Stomach (tissue), 9 donors: ENCODE results near the gene RAI1. TPM values are rescaled to one million over a fixed set of nuclear protein-coding genes. Genes with fewer than 3 reads are reported as not detected.

ENCODE experiments used
- DNase-seq, 2 donors: peaks; one replicate each; pipeline versions ENCODE4 v3.0.0 to v3.0.0-alpha.2; 2013 to 2019
- H3K27ac ChIP-seq, 5 donors: fragments of 200-600 bp in 4 of 5; sonication (generic) in 4 of 5; one replicate each; pipeline ENCODE4 v1.5.1; 2013 to 2019; ENCODE audit warnings: mild to moderate bottlenecking in 1 of 5, moderate library complexity in 1 of 5
- H3K27me3 ChIP-seq, 3 donors: fragments of 200-600 bp; sonication (generic); one replicate each; pipeline ENCODE4 v1.5.1; 2017 to 2019; ENCODE audit warnings: mixed run types in 1 of 3
- H3K36me3 ChIP-seq, 4 donors: fragments of 200-600 bp; sonication (generic); 1 replicate in 3 of 4; 2 replicates in 1 of 4; pipeline ENCODE4 v1.5.1; 2016 to 2019
- H3K4me1 ChIP-seq, 4 donors: fragments of 200-600 bp; sonication (generic); one replicate each; pipeline ENCODE4 v1.5.1; 2016 to 2019
- H3K4me3 ChIP-seq, 4 donors: fragments of 200-600 bp; sonication (generic) in 3 of 4; one replicate each; pipeline ENCODE4 v1.5.1; 2016 to 2019; ENCODE audit warnings: mild to moderate bottlenecking in 1 of 4
- H3K9me3 ChIP-seq, 4 donors: fragments of 200-600 bp; sonication (generic); one replicate each; pipeline ENCODE4 v1.5.1; 2016 to 2019
- EP300 ChIP-seq: sonication (generic); formaldehyde crosslinking; IDR thresholded peaks from one replicate; pipeline ENCODE4 v1.6.1; 2017; ENCODE audit warnings: antibody characterized with exemption
- POLR2A ChIP-seq, 4 donors: fragments of 450-650 bp; IDR thresholded peaks; one replicate each; pipeline ENCODE4 v1.6.1; 2016; ENCODE audit warnings: antibody characterized with exemption in 4 of 4, control low read depth in 2 of 4, mild to moderate bottlenecking in 1 of 4, moderate library complexity in 1 of 4
- POLR2AphosphoS5 ChIP-seq, 3 donors: sonication (generic); formaldehyde crosslinking; IDR thresholded peaks; one replicate each; pipeline ENCODE4 v1.6.1; 2016; ENCODE audit warnings: antibody characterized with exemption in 3 of 3
- WGBS, 5 donors: extraction: QIAGEN DNeasy Blood & Tissue Kit in 3 of 5; methylation state at CpG; one replicate each; pipeline versions ENCODE4 v1.1.5 to v1.1.7; 2013 to 2018; 5-methylcytosine and 5-hydroxymethylcytosine counted together
- intact Hi-C: fragments of 100-400 bp; cut with DNase I; formaldehyde crosslinking; loops from one replicate; pipeline ENCODE4 v1.15.1; 2023; ENCODE audit warnings: low total_unique reads
- polyA plus RNA-seq, 3 donors: library from polyadenylated mRNA; stranded (reverse); fragments of 200-250 nt; gene quantifications; one replicate each; pipeline ENCODE4 v1.2.3, GENCODE V29; 2013
- total RNA-seq, 5 donors: library from RNA; depleted of rRNA; stranded (reverse); fragments of >200 nt; gene quantifications; one replicate each; pipeline versions ENCODE4 v1.1.0 to v1.2.3, GENCODE V29; 2014 to 2016
- TF ChIP-seq, protein P1 (sequence below), 7 experiments: fragments of 450-650 bp in 4 of 7; fragments of 200-600 bp in 3 of 7; sonication (generic) in 3 of 7; IDR thresholded peaks; one replicate each; pipeline ENCODE4 v1.5.1; 2016 to 2019; ENCODE audit warnings: antibody characterized with exemption in 7 of 7, control low read depth in 2 of 7, mild to moderate bottlenecking in 1 of 7
- donor health status: healthy with polysubstance abuse.
- donor health status: Bipolar disorder and iron deficiency.
- donor health status: healthy.

RAI1 gene
- total and polyA plus RNA-seq, 8 donors: 4.6 to 94.5 (median 28.3) TPM

DNA sequence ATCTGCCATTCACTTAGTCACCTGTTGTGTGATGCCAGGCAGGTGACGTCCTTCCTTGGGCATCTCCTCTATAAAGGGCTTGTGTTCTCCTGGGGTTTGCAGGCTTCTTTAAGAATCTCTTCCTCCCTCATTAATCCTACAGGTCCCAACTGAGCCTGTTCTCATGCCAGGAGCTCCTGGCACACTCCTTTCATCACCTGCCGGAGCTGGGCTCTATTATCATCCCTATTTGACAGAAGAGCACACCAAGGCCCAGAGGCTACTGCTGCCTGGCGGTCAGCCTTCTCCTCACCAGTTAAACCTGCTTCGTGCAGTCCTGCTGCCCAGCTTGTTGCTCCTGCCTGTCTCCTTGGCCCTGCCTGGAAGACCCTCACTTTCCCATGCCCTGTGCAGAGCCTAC lies 51.2 kb downstream of the RAI1 start:
- H3K27me3 ChIP-seq: no peaks in the 10 kb centered on the region
- WGBS, 5 donors: 44 to 73% (median 47%) methylated on average over 4 of the region's 4 CpGs
- peaks cover 12 to 80% (median 53%) of the 10 kb centered on the region in 4 donors for H3K4me1 ChIP-seq
- peak overlapping the region; percentile 31 to 52 (median 43) for H3K27ac ChIP-seq
- H3K9me3 ChIP-seq: no peaks in the 10 kb centered on the region
- no peak for DNase-seq
- no peak overlapping the region for H3K4me3 ChIP-seq
- H3K36me3 ChIP-seq: peaks cover 0 to 1% (median 0%) of the 10 kb centered on the region in 4 donors
- TF ChIP-seq, protein P1, sequence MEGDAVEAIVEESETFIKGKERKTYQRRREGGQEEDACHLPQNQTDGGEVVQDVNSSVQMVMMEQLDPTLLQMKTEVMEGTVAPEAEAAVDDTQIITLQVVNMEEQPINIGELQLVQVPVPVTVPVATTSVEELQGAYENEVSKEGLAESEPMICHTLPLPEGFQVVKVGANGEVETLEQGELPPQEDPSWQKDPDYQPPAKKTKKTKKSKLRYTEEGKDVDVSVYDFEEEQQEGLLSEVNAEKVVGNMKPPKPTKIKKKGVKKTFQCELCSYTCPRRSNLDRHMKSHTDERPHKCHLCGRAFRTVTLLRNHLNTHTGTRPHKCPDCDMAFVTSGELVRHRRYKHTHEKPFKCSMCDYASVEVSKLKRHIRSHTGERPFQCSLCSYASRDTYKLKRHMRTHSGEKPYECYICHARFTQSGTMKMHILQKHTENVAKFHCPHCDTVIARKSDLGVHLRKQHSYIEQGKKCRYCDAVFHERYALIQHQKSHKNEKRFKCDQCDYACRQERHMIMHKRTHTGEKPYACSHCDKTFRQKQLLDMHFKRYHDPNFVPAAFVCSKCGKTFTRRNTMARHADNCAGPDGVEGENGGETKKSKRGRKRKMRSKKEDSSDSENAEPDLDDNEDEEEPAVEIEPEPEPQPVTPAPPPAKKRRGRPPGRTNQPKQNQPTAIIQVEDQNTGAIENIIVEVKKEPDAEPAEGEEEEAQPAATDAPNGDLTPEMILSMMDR (IDR thresholded peaks at IDR 0.05): no peak
- no peak for TF ChIP-seq POLR2A (IDR thresholded peaks at IDR 0.05)
- no peak for TF ChIP-seq POLR2AphosphoS5 (IDR thresholded peaks at IDR 0.05)
- no peak for TF ChIP-seq EP300
- intact Hi-C loops: no loop called here

DNA sequence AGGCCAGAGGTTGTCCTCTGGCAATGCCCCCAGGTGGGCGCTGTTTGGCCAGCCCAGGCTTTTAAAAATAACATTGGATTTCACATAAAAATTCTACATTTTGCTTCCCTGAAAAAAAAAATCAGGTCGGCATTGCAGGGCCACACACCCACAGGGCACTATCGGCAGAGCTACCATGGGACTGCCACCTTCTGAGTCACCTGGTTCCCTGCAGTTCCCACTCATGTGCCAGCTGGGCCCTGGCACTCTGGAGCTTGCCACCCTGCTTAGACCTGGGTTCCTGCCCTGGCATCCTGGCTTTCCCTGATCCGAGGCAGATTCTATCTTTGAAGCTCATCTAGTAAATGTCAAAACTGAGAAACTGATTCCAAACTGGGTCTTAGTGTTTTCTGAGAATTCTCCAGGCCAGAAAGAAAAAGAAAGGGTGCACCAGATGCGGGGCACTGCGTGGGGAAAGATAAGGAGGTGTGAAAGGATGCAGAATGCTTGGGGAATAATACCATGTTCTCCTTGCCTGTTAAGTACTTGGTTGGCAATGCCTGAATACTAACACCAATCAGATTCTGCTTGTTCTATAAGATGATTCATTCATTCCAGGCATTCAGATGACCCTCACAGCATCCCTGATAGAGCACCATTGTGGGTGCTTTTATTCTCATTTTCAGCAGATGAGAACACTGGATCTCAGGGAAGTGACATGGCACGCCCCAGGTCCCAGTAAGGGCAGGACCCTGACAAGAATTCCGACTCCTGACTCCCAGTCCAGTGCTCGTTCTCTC lies 51.8 kb downstream of the RAI1 start:
- 55 to 72% (median 61%) methylated on average over 9 of the region's 9 CpGs for WGBS, 5 donors
- H3K4me1 ChIP-seq: peaks cover 19 to 80% (median 58%) of the 10 kb centered on the region in 4 donors
- H3K9me3 ChIP-seq: no peaks in the 10 kb centered on the region
- TF ChIP-seq POLR2A (IDR thresholded peaks at IDR 0.05) (no peak), POLR2AphosphoS5 (IDR thresholded peaks at IDR 0.05) (no peak), EP300 (no peak)
- TF ChIP-seq, protein P1 (IDR thresholded peaks at IDR 0.05): no peak
- no peaks in the 10 kb centered on the region for H3K27me3 ChIP-seq
- intact Hi-C loops: no loop called here
- DNase-seq: peak in 1 of 2 donors; percentile 57
- no peak overlapping the region for H3K4me3 ChIP-seq
- H3K36me3 ChIP-seq: no peaks in the 10 kb centered on the region
- H3K27ac ChIP-seq: peak overlapping the region; percentile 31 to 52 (median 43)

DNA sequence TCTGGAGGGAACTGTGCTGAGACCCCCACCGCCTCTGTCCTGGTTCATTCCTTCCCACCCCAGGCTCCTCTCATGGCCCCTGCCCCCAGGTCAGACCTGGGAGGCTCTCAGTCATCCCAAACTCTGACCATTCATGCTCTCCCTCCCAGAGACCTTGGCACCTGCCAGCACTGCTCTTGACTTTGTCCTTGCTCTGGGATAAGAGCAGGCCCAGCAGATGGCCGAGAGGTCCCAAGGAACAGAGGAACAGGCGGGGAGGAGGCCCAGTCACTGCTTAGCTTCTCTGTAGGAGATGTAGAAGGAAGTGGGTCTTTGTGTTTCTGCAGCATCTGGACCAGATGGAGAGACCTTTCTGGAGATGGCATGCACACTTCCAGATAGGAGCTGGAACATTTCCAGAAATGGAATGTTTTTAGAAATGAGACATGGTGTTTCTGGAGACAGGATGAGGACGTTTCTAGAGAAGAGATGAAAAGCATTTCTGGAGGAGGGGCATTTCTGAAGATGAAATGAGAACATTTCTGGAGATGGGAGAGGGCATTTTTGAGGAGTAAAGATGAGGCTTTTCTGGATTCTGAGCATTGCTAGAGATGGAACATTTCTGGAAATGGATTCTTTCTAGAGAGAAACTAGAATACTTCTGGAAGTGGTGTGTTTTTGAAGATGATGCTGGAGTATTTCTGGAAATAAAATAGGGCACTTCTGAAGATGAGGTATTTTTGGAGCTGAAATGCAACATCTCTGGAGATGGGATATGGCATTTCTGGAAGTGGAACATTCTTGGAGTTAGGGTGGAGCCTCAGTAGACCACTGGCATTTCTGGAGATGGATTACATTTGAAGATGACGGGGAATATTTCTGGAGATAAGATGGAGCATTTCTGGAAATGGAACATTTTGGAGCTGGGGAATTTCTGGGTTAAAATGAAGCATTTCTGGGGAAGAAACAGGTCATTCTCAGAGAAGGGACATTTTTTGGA lies 55.2 kb downstream of the RAI1 start:
- Histone ChIP-seq H3K4me1 (peaks cover 45 to 82% (median 62%) of the 10 kb centered on the region in 4 donors), H3K27me3 (no peaks in the 10 kb centered on the region), H3K9me3 (no peaks in the 10 kb centered on the region), H3K27ac (peak overlapping the region in 4 of 5 donors; percentile 4 to 86 (median 72)), H3K4me3 (no peak overlapping the region), H3K36me3 (no peaks in the 10 kb centered on the region)
- WGBS, 5 donors: 54 to 67% (median 61%) methylated on average over 5 of the region's 5 CpGs
- DNase-seq: peak in 1 of 2 donors; percentile 39
- intact Hi-C loops: no loop called here
- TF ChIP-seq POLR2A (IDR thresholded peaks at IDR 0.05) (no peak), EP300 (no peak), POLR2AphosphoS5 (IDR thresholded peaks at IDR 0.05) (no peak)
- TF ChIP-seq, protein P1 (IDR thresholded peaks at IDR 0.05): no peak
